HG02610 (cell line): ENCODE measurements around the gene INTS4.
"Not testable (repeated sequence)": the region's sequence is repeated elsewhere in the genome, so short reads cannot be mapped to it uniquely, and the experiment has no call there.

Experiments used
- ATAC-seq: cut with Tn5 transposase; IDR thresholded peaks from one replicate; pipeline ENCODE4 v1.9.1; 2021; ENCODE audit warnings: mild to moderate bottlenecking, moderate library complexity; ENCODE audit not compliant: unreplicated experiment

Gene INTS4

DNA sequence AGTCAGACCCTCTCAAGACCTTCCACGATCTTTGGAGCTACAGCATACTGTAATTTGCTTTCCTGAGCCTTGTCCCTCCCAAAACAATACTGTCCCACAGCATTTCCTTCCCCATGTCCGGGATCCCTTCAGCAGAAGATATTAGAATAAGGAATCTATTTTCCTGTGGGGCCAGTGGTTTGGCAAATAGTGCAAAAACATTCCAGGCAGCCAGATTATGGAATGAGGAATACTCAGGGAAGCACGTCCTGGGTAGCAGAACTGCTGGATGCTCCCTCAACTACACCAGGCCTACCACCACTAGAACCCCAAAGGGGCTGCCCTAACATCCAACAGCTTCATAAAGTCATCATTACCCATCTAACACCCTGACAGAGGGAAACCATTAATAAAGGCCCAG, 112.1 kb downstream of the INTS4 start:
- ATAC-seq = no peak

DNA sequence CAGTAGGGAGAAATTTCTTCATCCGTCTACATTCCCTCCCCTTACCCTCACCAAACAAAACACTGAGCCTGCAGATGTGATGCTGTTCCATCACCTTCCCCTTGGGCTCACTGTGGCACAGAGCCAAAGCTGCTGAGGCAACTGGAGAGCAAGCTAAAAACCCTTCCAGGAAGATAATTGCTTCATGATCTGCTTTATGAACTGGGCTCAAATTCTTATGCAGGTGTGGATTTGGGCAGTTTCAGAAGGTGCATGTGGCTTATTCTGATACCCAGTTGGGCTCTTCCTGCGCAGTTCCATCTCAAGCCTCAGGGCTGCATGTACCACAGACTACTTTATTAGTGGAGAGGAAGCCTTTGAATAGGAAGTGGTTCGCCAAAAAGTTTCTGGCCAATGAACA, 115.2 kb downstream of the INTS4 start:
- ATAC-seq = peak; percentile 71

DNA sequence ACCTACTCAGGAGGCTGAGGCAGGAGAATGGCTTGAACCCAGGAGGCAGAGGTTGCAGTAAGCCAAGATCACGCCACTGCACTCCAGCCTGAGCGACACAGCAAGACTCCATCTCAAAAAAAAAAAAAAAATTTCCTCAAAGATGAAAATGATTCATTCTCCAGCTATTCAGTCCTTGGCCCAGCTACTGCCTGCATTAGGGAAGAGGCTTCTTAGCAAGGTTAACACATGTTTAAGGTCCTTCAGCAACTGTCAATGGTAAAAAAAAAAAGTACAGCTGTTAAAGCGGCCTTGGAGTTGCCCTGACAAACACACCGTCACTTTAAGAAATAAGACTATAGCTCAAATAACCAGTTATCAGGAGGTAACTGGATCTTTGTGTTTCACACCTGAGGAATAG, 116.2 kb downstream of the INTS4 start:
- not testable (repeated sequence) for ATAC-seq

GRCh38 chr11:77876045-77876444, 118.4 kb downstream of the INTS4 start:
- no peak for ATAC-seq

GRCh38 chr11:77874206-77874605, 120.3 kb downstream of the INTS4 start:
- no peak for ATAC-seq

DNA sequence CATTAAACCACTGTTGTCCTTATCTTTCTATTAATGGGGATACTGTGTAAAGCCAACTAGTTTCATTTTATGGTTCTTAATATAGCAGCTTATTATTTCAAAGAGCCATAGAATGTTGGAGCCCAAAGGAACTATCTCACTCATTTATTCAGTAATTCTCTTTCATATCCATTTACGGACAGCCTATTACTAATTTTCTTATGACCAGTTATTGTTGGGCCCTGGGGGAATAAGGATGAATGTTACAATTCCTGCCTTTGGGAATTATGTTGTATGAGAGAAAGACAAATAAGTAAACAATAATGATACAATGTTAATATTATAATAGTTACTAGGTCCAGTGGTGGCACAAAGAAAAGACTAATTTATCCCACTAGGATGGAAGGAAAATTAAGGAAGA, 121.1 kb downstream of the INTS4 start:
- no peak for ATAC-seq

DNA sequence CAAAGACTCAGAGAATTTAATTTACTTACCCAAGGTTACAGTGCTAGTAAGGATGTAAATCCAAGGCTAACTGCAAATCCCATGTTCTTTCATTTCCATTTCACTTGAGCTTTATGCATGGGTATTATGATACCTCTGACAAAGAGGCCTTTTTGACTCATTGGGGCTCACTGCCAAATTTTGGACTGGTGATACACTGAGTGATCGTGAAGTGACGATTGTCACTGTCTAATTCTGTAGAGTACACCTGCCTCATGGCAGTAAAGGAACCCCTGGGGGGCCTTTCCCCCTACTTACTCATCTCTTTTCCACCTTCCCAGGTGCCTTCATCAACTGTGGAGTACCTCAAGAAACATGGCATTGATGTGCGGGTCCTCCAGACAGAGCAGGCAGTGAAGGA, 122.6 kb downstream of the INTS4 start:
- no peak for ATAC-seq

DNA sequence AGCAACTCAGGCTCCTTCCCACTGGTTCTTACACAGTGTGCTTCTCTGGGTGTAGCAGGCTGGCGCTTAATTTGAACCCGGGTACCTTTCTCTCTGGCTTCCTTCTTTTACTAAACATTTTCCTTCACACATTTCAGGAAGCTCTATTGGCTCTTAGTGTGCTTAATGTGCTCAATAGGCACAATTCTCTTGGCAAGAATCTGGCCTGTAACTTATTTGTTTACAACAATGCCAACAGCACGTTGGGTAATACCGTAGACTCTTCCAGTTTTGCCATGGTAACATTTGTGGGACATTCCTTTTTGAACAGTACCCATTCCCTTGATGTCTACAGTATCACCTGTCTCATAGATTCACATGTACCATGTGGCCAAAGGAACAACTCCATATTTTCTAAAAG, 125.7 kb downstream of the INTS4 start:
- ATAC-seq = no peak

DNA sequence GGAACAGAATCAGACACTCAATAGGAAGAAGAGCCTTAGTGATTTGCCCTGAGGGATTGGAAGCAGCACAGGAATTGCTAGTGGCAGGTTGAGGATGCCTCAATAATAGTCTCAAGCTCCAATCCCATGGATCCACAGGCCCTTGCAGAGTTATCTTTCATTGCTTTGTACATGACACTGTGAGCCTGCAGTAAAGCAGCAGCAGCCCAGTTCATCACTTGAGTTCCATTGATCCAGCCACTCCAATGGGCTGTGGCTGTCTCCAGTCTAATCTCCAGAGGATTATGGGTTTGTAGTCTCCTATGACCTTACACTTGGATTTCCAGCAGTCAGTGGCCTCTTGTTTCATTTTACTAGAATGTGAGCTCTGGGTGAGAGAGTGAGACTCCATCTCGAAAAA, 128.1 kb downstream of the INTS4 start:
- no peak for ATAC-seq

- no peak for ATAC-seq
These were observed 128.7 kb downstream of the INTS4 start for GRCh38 chr11:77865805-77866204.

DNA sequence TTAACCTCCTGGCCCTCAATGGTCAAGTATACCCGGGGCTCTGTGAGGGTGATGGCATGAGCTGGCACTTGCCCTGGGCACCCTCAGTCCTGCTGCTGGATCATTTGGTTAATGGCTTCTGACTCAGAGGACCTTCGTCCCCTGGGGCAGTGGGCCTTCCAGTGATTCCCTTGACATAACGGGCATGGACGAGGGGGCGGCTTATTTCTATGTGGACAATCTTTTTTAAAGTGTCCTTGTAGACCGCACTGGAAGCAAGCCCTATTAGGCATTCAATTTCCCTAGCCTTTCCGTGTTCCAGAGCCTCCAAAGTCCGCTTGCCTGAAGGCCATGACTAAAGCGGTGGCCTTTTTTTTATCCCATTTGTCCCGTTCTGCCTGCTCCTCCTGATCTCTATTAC, 133.0 kb downstream of the INTS4 start:
- ATAC-seq = not testable (repeated sequence)

DNA sequence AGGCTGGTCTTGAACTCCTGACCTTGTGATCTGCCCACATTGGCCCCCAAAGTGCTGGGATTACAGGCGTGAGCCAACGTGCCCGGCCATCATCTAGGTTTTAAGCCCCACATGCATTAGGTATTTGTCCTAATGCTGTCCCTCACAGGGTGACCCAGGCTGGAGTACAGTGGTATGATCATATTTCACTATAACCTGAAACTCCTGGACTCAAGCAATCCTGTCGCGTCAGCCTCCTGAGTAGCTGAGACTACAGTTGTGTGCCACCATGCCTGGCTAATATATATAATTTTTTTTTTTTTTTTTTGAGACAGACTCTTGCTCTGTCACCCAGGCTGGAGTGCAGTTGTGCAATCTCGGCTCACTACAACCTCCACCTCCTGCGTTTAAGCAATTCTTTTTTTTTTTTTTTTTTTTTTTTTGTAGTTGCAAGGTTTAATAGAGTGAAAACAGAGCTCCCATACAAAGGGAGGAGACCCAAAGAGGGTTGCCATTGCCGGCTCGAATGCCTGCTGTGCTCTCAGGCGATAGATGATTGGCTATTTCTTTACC, 136.5 kb downstream of the INTS4 start:
- not testable (repeated sequence) for ATAC-seq

DNA sequence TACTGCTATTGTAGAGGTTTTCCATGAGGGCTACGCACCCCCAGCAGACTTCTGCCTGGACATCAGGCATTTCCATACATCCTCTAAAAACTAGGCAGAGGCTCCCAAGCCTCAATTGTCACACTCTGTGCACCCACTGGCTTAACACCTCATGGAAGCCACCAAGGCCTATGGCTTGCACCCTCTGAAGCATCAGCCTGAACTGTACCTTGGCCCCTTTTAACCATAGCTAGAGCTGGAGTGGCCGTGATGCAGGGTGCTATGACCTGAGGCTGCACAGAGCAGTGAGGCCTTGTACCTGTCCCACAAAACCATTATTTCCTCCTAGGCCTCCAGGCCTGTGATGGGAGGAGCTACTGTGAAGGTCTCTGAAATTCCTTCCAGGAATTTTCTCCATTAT, 139.6 kb downstream of the INTS4 start:
- ATAC-seq = no peak

- no peak for ATAC-seq
These were observed 143.0 kb downstream of the INTS4 start for GRCh38 chr11:77851503-77851902.

- ATAC-seq = not testable (repeated sequence)
These were observed 150.8 kb downstream of the INTS4 start for GRCh38 chr11:77843700-77844099.

- no peak for ATAC-seq
These were observed 151.9 kb downstream of the INTS4 start for GRCh38 chr11:77842441-77843121.

DNA sequence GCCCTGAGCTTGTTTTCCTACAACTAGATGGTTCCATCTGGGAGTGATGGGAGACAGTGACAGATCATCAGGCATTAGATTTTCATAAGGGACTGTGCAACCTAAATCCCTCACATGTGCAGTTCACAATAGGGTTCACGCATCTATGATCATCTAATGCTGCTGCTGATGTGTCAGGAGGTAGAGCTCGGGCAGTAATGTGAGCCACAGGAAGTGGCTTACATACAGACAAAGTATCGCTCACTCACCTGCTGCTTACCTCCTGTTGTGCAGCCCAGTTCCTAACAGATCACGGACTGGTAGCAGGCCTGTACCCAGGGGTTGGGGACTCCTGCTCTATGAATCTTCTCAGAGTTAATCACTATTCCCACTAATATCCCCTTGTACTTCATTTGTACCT, 161.2 kb downstream of the INTS4 start:
- ATAC-seq = no peak

DNA sequence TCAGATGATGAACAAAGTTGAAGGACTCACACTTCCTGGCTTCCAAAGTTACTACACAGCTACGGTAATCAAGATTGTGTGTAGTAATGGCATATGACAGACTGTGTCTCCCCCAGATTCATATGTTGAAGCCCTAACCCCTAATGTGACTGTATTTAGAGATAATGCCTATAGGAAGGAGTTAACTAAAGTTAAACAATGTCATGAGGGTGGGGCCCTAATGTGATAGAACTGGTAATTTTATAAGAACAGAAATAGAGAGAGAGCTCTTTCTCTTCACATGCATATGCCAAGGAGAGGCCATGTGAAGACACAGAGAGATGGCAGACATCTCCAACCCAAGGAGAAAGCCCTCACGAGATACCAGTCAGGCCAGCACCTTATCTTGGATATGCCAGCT, 165.5 kb downstream of the INTS4 start:
- no peak for ATAC-seq
